IMR-90 (cell line): ENCODE data around the gene FBRSL1. TPM values are rescaled to one million over a fixed set of nuclear protein-coding genes. Genes with fewer than 3 reads are reported as not detected.

ENCODE experiments used
- ATAC-seq: fragments of 200-7000 bp; cut with Tn5 transposase; 2 replicates; pipeline ENCODE4 v1.9.1; 2020; ENCODE audit warnings: low read depth, mild to moderate bottlenecking, moderate library complexity
- BruUV-seq: library from RNA; stranded (reverse); fragments of 400-500 nt; replicated peaks from 2 replicates; lab custom pipeline; 2021; lab: Mats Ljungman, UMichigan
- CTCF ChIA-PET: fragments of 300-600 bp; formaldehyde crosslinking; extraction: SDS; loops from one replicate; lab custom pipeline; 2021; ENCODE audit warnings: antibody characterized with exemption; lab: Yijun Ruan, JAX
- POLR2A ChIA-PET: fragments of 300-600 bp; sonication (Branson Sonifier 250); formaldehyde crosslinking; loops from one replicate; lab custom pipeline; 2022; ENCODE audit warnings: antibody characterized with exemption; ENCODE audit not compliant: unreplicated experiment; lab: Charles Lee
- DNase-seq: peaks from one replicate; pipeline ENCODE4 v3.0.0; 2013
- H2AFZ ChIP-seq: replicated peaks from 2 replicates; pipeline ENCODE3; 2013; ENCODE audit warnings: low read length, mild to moderate bottlenecking; ENCODE audit not compliant: poor library complexity
- H2AK5ac ChIP-seq: 2 replicates; pipeline ENCODE4 v1.6.1; 2013; ENCODE audit warnings: low read depth, low read length, inconsistent platforms
- H2AK9ac ChIP-seq: replicated peaks from 2 replicates; pipeline ENCODE3; 2013; ENCODE audit warnings: mild to moderate bottlenecking, low read depth, low read length, moderate library complexity; ENCODE audit not compliant: poor library complexity
- H2BK120ac ChIP-seq: 2 replicates; pipeline ENCODE4 v1.6.1; 2013; ENCODE audit warnings: low read depth, low read length, inconsistent platforms
- H2BK15ac ChIP-seq: 3 replicates; pipeline ENCODE4 v1.6.1; 2013; ENCODE audit warnings: low read depth, low read length, inconsistent platforms
- H2BK20ac ChIP-seq: 2 replicates; pipeline ENCODE4 v1.6.1; 2013; ENCODE audit warnings: low read depth, mild to moderate bottlenecking, inconsistent platforms, low read length, moderate library complexity
- H2BK5ac ChIP-seq: 2 replicates; pipeline ENCODE4 v1.6.1; 2013; ENCODE audit warnings: mild to moderate bottlenecking, low read depth, low read length, inconsistent platforms; ENCODE audit not compliant: poor library complexity, severe bottlenecking
- H3K14ac ChIP-seq: replicated peaks from 2 replicates; pipeline ENCODE4 v1.6.1; 2013; ENCODE audit warnings: low read depth, low read length, inconsistent platforms
- H3K18ac ChIP-seq: 2 replicates; pipeline ENCODE4 v1.6.1; 2013; ENCODE audit warnings: low read depth, low read length, control low read depth
- H3K23ac ChIP-seq: 2 replicates; pipeline ENCODE4 v1.6.1; 2013; ENCODE audit warnings: low read depth, low read length, inconsistent platforms
- H3K27ac ChIP-seq: 2 replicates; pipeline ENCODE4 v1.5.1; 2013; ENCODE audit warnings: mild to moderate bottlenecking, control low read depth, low read length; ENCODE audit not compliant: insufficient read depth
- H3K27me3 ChIP-seq: 2 replicates; pipeline ENCODE4 v1.6.1; 2013; ENCODE audit warnings: low read length; ENCODE audit not compliant: control insufficient read depth, insufficient read depth
- H3K36me3 ChIP-seq: 2 replicates; pipeline ENCODE4 v1.6.1; 2013; ENCODE audit warnings: low read length, mixed read lengths; ENCODE audit not compliant: control insufficient read depth, insufficient read depth
- H3K4ac ChIP-seq: 2 replicates; pipeline ENCODE4 v1.6.1; 2013; ENCODE audit warnings: low read depth, low read length, inconsistent platforms
- H3K4me1 ChIP-seq: 2 replicates; pipeline ENCODE4 v1.6.1; 2013; ENCODE audit warnings: low read length, mixed read lengths; ENCODE audit not compliant: control insufficient read depth, insufficient read depth
- H3K4me2 ChIP-seq: 2 replicates; pipeline ENCODE4 v1.6.1; 2013; ENCODE audit warnings: low read depth, mild to moderate bottlenecking, control low read depth, low read length, moderate library complexity
- H3K4me3 ChIP-seq: 2 replicates; pipeline ENCODE4 v1.5.1; 2013; ENCODE audit warnings: low read depth, mild to moderate bottlenecking, control low read depth, low read length, moderate library complexity; ENCODE audit not compliant: insufficient read depth
- H3K56ac ChIP-seq: 2 replicates; pipeline ENCODE4 v1.6.1; 2013; ENCODE audit warnings: low read length, inconsistent platforms; ENCODE audit not compliant: insufficient read depth; ENCODE audit errors: extremely low read depth
- H3K79me1 ChIP-seq, 2 experiments: 2 replicates each; pipeline ENCODE4 v1.6.1; 2013; ENCODE audit warnings: low read length in 2 of 2, inconsistent platforms in 1 of 2, low read depth in 1 of 2
- H3K9ac ChIP-seq: 2 replicates; pipeline ENCODE4 v1.6.1; 2013; ENCODE audit warnings: low read depth, low read length, control low read depth
- H3K9me1 ChIP-seq: 2 replicates; pipeline ENCODE4 v1.6.1; 2013; ENCODE audit warnings: low read length, inconsistent platforms; ENCODE audit not compliant: insufficient read depth
- H3K9me3 ChIP-seq: 2 replicates; pipeline ENCODE4 v1.6.1; 2013; ENCODE audit warnings: low read length; ENCODE audit not compliant: control insufficient read depth, insufficient read depth
- H4K20me1 ChIP-seq: 2 replicates; pipeline ENCODE4 v1.6.1; 2013; ENCODE audit warnings: low read length, inconsistent platforms; ENCODE audit not compliant: insufficient read depth
- H4K5ac ChIP-seq: 2 replicates; pipeline ENCODE4 v1.6.1; 2013; ENCODE audit warnings: mild to moderate bottlenecking, low read depth, low read length, control low read depth
- H4K8ac ChIP-seq, 2 experiments: 2 replicates each; pipeline ENCODE4 v1.6.1; 2013; ENCODE audit warnings: low read depth in 2 of 2, low read length in 2 of 2, control low read depth in 1 of 2, inconsistent platforms in 1 of 2
- H4K91ac ChIP-seq: 2 replicates; pipeline ENCODE4 v1.6.1; 2013; ENCODE audit warnings: low read depth, low read length, inconsistent platforms; ENCODE audit not compliant: insufficient read depth
- BHLHE40 ChIP-seq: fragments of 150-350 bp; IDR thresholded peaks from 2 replicates; pipeline ENCODE4 v1.6.1; 2016; ENCODE audit warnings: mild to moderate bottlenecking, low read depth, low read length
- CEBPB ChIP-seq: IDR thresholded peaks from 2 replicates; pipeline ENCODE4 v1.6.1; 2012; ENCODE audit warnings: low read depth, low read length, improper control_type of control experiment
- MAFK ChIP-seq: IDR thresholded peaks from 2 replicates; pipeline ENCODE4 v1.6.1; 2012; ENCODE audit warnings: low read depth, low read length, improper control_type of control experiment
- MAZ ChIP-seq: IDR thresholded peaks from 2 replicates; pipeline ENCODE4 v1.6.1; 2012; ENCODE audit warnings: low read depth, mild to moderate bottlenecking, low read length, improper control_type of control experiment, moderate library complexity, borderline replicate concordance
- NFE2L2 ChIP-seq: fragments of 150-350 bp; IDR thresholded peaks from 2 replicates; pipeline ENCODE4 v1.6.1; 2016; ENCODE audit warnings: low read depth, mild to moderate bottlenecking, low read length
- RAD21 ChIP-seq: IDR thresholded peaks from 2 replicates; pipeline ENCODE4 v1.6.1; 2012; ENCODE audit warnings: low read length, improper control_type of control experiment
- RCOR1 ChIP-seq: IDR thresholded peaks from 2 replicates; pipeline ENCODE4 v1.6.1; 2012; ENCODE audit warnings: mild to moderate bottlenecking, low read length, improper control_type of control experiment; ENCODE audit not compliant: insufficient replicate concordance
- RFX5 ChIP-seq: IDR thresholded peaks from 2 replicates; pipeline ENCODE4 v1.8.0; 2012; ENCODE audit warnings: low read depth, mild to moderate bottlenecking, low read length, moderate library complexity
- WGBS, 2 experiments: methylation state at CpG; one replicate each; pipeline versions ENCODE4 v1.1.5 to v1.1.7; 2013; ENCODE audit warnings: missing lambda C conversion rate in 2 of 2; ENCODE audit not compliant: insufficient read length in 1 of 2; ENCODE audit errors: extremely low coverage in 2 of 2; 5-methylcytosine and 5-hydroxymethylcytosine counted together
- dilution Hi-C: fragments of 300-500 bp; cut with HindIII; formaldehyde crosslinking; loops from one replicate; pipeline ENCODE4 v1.14.3; 2018; ENCODE audit warnings: low sequenced_read_pairs; ENCODE audit not compliant: unreplicated experiment
- in situ Hi-C: fragments of 300-500 bp; cut with MboI; formaldehyde crosslinking; loops from 3 replicates; pipeline ENCODE4 v1.14.3; 2019; ENCODE audit warnings: low sequenced_read_pairs, inconsistent platforms, mixed read lengths
- intact Hi-C: fragments of 100-400 bp; cut with micrococcal nuclease; formaldehyde crosslinking; loops from 2 replicates; pipeline ENCODE4 v1.10.0; 2022
- polyA plus RNA-seq, 3 experiments: library from polyadenylated mRNA; depleted of rRNA; stranded (reverse); fragments of >200 nt; gene quantifications; 2 replicates each; pipeline ENCODE4 v1.2.3, GENCODE V29; 2012; ENCODE audit warnings: low replicate concordance in 1 of 3
- total RNA-seq: library from RNA; depleted of rRNA; stranded (reverse); fragments of >200 nt; gene quantifications from 2 replicates; pipeline ENCODE4 v1.2.3, GENCODE V29; 2012
- TF ChIP-seq, protein P1 (sequence below): fragments of 150-350 bp; IDR thresholded peaks from 2 replicates; pipeline ENCODE4 v1.6.1; 2016; ENCODE audit warnings: low read depth, mild to moderate bottlenecking, low read length, moderate library complexity, borderline replicate concordance

Gene FBRSL1
- total and polyA plus RNA-seq, 2 of the 4 experiments (the other 2 are of a cell fraction), result 0.36 to 10.8 TPM

DNA sequence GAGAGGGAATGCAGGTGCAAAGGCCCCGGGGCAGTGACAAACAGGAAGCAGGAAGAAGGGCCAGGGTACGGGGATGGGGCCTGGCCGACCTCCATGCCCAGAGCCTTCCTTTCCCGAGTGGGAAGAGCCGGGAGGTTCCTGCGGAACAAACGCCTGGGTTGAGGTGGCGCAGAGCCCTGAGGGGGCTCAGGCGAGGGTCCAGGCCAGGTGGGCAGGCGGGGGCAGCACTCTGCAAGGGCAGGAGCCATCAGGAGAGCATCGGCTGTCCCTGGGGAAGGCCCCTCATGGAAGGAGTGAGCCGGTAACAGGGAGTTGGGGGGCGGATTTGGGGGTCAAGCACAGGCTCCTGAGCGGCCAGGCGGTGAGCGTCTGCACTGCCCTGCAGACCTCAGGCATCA lies 18.1 kb upstream of the FBRSL1 start:
- intact Hi-C loops (no loop called here), dilution Hi-C loops (no loop called here), in situ Hi-C loops (no loop called here)
- H3K27me3 ChIP-seq, result peaks cover 3% of the 10 kb centered on the region; the same call in 1 of the 2 replicates
- BruUV-seq, result no TSS peak
- H4K91ac ChIP-seq, result no peak overlapping the region
- H4K5ac ChIP-seq, result no peak overlapping the region
- H2BK120ac ChIP-seq, result no peak overlapping the region
- H3K4me3 ChIP-seq, result no peak overlapping the region
- H2AK9ac ChIP-seq, result no peak overlapping the region
- ATAC-seq (no peak), DNase-seq (no peak)
- no peak overlapping the region for H3K27ac ChIP-seq
- no peak overlapping the region for H2AFZ ChIP-seq
- TF ChIP-seq RFX5 (no peak), BHLHE40 (no peak), CEBPB (no peak), MAZ (no peak), RCOR1 (no peak), MAFK (no peak), RAD21 (no peak), NFE2L2 (no peak)
- TF ChIP-seq, protein P1, sequence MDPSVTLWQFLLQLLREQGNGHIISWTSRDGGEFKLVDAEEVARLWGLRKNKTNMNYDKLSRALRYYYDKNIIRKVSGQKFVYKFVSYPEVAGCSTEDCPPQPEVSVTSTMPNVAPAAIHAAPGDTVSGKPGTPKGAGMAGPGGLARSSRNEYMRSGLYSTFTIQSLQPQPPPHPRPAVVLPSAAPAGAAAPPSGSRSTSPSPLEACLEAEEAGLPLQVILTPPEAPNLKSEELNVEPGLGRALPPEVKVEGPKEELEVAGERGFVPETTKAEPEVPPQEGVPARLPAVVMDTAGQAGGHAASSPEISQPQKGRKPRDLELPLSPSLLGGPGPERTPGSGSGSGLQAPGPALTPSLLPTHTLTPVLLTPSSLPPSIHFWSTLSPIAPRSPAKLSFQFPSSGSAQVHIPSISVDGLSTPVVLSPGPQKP, result no peak
- no peak overlapping the region for H2BK15ac ChIP-seq
- ChIA-PET POLR2A (no interaction called here), CTCF (no interaction called here)
- no peak overlapping the region for H3K14ac ChIP-seq
- H3K9me3 ChIP-seq, result peaks cover 4% of the 10 kb centered on the region; the same call in 1 of the 2 replicates
- no peaks in the 10 kb centered on the region for H3K9me1 ChIP-seq
- no peak overlapping the region for H2AK5ac ChIP-seq
- no peak overlapping the region for H2BK5ac ChIP-seq
- no peak overlapping the region for H3K4ac ChIP-seq
- no peak overlapping the region for H3K4me2 ChIP-seq
- H4K20me1 ChIP-seq, result no peaks in the 10 kb centered on the region
- no peak overlapping the region for H3K56ac ChIP-seq
- no peaks in the 10 kb centered on the region for H3K36me3 ChIP-seq
- H3K23ac ChIP-seq, result no peak overlapping the region
- H3K9ac ChIP-seq, result no peak overlapping the region
- 75% methylated on average over 4 of the region's 16 CpGs; no CpG with 5 or more reads in 1 of the 2 experiments for WGBS, 2 experiments
- no peaks in the 10 kb centered on the region for H3K4me1 ChIP-seq
- no peak overlapping the region for H2BK20ac ChIP-seq
- no peak overlapping the region for H4K8ac ChIP-seq
- H3K18ac ChIP-seq, result no peak overlapping the region
- H3K79me1 ChIP-seq, result no peaks in the 10 kb centered on the region
